NCI-H2196 (cell line): Measurements from ENCODE around the gene MEGF10.

Experiments used
- DNase-seq: peaks from one replicate; lab custom pipeline; 2025; ENCODE audit not compliant: unreplicated experiment; lab: John Stamatoyannopoulos, UW

MEGF10 gene

GRCh38 chr5:127431977-127432585 is 141.5 kb downstream of the MEGF10 start:
- no peak for DNase-seq

- no peak for DNase-seq
Measured at GRCh38 chr5:127433526-127433925, 142.9 kb downstream of the MEGF10 start.

- DNase-seq, result no peak
Measured at GRCh38 chr5:127434588-127434987, 144.0 kb downstream of the MEGF10 start.

GRCh38 chr5:127435821-127436220 is 145.2 kb downstream of the MEGF10 start:
- no peak for DNase-seq

GRCh38 chr5:127439644-127440043 is 149.0 kb downstream of the MEGF10 start:
- no peak for DNase-seq

GRCh38 chr5:127440831-127441230 is 150.2 kb downstream of the MEGF10 start:
- no peak for DNase-seq

- DNase-seq, result no peak
Measured at GRCh38 chr5:127441799-127442484, 151.3 kb downstream of the MEGF10 start.

GRCh38 chr5:127444171-127444570 is 153.6 kb downstream of the MEGF10 start:
- DNase-seq, result no peak

- DNase-seq, result no peak
Measured at GRCh38 chr5:127445328-127445727, 154.7 kb downstream of the MEGF10 start.

GRCh38 chr5:127446626-127447025 is 156.0 kb downstream of the MEGF10 start:
- DNase-seq, result no peak

GRCh38 chr5:127447827-127448226 is 157.2 kb downstream of the MEGF10 start:
- DNase-seq, result no peak

GRCh38 chr5:127450046-127450445 is 159.4 kb downstream of the MEGF10 start:
- no peak for DNase-seq

- no peak for DNase-seq
Measured at GRCh38 chr5:127451096-127451495, 160.5 kb downstream of the MEGF10 start.

GRCh38 chr5:127452626-127453025 is 162.0 kb downstream of the MEGF10 start:
- DNase-seq, result no peak

- DNase-seq, result no peak
Measured at GRCh38 chr5:127471211-127471610, 180.6 kb downstream of the MEGF10 start.

GRCh38 chr5:127472700-127473099 is 182.1 kb downstream of the MEGF10 start:
- DNase-seq, result no peak

- DNase-seq, result no peak
Measured at GRCh38 chr5:127486471-127486870, 195.9 kb downstream of the MEGF10 start.

- DNase-seq, result peak; percentile 32
Measured at GRCh38 chr5:127492854-127493738, 202.5 kb downstream of the MEGF10 start.

GRCh38 chr5:127498548-127498947 is 208.0 kb downstream of the MEGF10 start:
- no peak for DNase-seq

GRCh38 chr5:127505905-127506304 is 215.3 kb downstream of the MEGF10 start:
- DNase-seq, result no peak

GRCh38 chr5:127506616-127507015 is 216.0 kb downstream of the MEGF10 start:
- DNase-seq, result no peak
